ENCODE results near the gene KLF15.

The KLF15 gene

DNA sequence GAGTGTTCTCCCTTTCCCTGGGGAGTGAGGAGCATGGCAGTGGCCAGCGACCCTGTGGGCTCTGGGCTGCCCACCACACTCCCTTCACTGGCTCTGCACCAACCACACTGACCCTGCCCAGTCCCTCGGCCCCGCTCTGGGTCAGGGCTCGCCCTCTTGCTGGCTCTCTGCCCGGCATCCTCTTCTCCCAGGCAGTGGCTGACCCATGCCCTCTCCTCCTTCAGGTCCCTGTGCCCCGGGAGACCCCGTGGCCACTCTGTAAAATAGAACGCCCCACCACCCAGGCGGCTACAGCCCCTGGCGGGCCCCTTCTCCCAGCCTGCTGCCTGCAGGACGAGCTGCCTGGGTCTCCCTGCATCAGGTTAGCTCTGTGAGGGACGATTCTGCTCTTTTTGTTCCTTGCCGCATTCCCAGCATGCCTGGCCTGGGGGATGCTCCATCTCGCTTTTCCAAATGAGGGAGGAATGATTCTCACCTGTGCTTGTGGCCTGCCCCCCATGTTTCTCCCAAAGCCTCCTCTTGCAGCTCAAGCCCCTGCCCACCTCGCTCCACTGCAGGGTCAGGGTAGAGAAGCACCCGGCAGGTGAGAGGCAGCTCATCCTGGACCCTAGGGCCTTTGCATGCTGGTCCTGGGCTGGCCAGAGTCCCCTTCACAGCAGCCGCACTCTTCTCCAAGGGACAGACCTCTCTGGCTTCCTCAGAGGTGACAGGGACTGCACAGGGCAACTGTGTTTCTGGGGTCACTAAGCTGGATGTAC is 23.0 kb upstream of the KLF15 start:
- H3K4me3 Mint-ChIP-seq = no peak overlapping the region
- H3K27me3 Mint-ChIP-seq (ENCODE audit: low read depth, poor library complexity) = peaks cover 16% of the 10 kb centered on the region
- no peaks in the 10 kb centered on the region for H3K36me3 Mint-ChIP-seq (ENCODE audit: low read depth)

DNA sequence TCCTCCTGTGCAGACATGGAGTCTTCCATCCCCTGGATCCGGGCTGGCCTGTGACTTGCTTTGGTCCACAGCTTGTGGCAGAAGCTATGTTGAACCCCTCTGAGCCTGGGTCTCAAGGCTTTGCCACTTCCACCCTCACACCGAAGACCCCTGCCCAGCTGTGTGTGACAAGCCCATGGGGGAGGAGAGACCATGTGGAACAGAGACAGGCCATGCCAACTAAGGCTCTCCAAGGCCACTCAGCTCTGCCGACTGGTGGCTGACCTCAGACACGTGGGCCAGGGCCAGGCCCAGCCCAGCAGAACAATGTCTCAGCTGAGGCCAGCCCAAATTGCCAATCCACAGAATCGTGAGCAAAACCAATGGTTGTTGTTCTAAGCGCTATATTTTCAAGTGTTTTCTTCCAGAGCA is 21.1 kb upstream of the KLF15 start:
- peaks cover 10% of the 10 kb centered on the region for H3K27me3 Mint-ChIP-seq (ENCODE audit: low read depth, poor library complexity)
- no peak overlapping the region for H3K27ac Mint-ChIP-seq
- peaks cover 7% of the 10 kb centered on the region for H3K9me3 Mint-ChIP-seq
- TF ChIP-seq, protein P1, sequence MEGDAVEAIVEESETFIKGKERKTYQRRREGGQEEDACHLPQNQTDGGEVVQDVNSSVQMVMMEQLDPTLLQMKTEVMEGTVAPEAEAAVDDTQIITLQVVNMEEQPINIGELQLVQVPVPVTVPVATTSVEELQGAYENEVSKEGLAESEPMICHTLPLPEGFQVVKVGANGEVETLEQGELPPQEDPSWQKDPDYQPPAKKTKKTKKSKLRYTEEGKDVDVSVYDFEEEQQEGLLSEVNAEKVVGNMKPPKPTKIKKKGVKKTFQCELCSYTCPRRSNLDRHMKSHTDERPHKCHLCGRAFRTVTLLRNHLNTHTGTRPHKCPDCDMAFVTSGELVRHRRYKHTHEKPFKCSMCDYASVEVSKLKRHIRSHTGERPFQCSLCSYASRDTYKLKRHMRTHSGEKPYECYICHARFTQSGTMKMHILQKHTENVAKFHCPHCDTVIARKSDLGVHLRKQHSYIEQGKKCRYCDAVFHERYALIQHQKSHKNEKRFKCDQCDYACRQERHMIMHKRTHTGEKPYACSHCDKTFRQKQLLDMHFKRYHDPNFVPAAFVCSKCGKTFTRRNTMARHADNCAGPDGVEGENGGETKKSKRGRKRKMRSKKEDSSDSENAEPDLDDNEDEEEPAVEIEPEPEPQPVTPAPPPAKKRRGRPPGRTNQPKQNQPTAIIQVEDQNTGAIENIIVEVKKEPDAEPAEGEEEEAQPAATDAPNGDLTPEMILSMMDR (IDR thresholded peaks at IDR 0.05) = no peak
- H3K4me1 Mint-ChIP-seq = peaks cover 32% of the 10 kb centered on the region
- DNase-seq = no peak
- no peak overlapping the region for H3K4me3 Mint-ChIP-seq
- H3K36me3 Mint-ChIP-seq (ENCODE audit: low read depth) = no peaks in the 10 kb centered on the region

More for the DNA sequence above, 23.0 kb upstream of the KLF15 start:
- H3K4me1 Mint-ChIP-seq = peaks cover 15% of the 10 kb centered on the region
- H3K9me3 Mint-ChIP-seq = peaks cover 20% of the 10 kb centered on the region
- DNase-seq = no peak
- TF ChIP-seq, protein P1 (IDR thresholded peaks at IDR 0.05) = no peak
- no peak overlapping the region for H3K27ac Mint-ChIP-seq

DNA sequence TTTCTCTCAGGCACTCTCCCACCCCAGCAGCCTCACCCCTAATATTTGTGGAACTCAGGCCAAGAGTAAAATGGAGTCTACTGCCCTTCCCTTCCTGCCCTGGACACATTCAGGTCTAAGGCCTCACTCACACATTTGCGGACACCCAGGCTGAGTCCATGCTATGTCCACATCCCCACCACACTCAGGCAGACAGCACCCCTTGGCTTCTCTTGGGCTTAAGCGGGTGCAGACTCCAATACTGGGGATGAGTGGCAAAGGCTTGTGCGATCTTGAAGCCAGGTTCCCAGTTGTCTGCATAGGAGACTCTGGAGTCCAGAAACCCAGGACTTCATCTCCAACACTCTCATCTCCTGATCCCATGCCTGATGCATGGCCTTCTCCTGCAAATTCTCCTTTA is 20.0 kb upstream of the KLF15 start:
- Mint-ChIP-seq H3K4me3 (no peak overlapping the region), H3K27ac (no peak overlapping the region), H3K27me3 (ENCODE audit: low read depth, poor library complexity) (peaks cover 10% of the 10 kb centered on the region), H3K36me3 (ENCODE audit: low read depth) (no peaks in the 10 kb centered on the region), H3K4me1 (peaks cover 40% of the 10 kb centered on the region), H3K9me3 (no peaks in the 10 kb centered on the region)
- TF ChIP-seq, protein P1 (IDR thresholded peaks at IDR 0.05) = no peak
- no peak for DNase-seq

DNA sequence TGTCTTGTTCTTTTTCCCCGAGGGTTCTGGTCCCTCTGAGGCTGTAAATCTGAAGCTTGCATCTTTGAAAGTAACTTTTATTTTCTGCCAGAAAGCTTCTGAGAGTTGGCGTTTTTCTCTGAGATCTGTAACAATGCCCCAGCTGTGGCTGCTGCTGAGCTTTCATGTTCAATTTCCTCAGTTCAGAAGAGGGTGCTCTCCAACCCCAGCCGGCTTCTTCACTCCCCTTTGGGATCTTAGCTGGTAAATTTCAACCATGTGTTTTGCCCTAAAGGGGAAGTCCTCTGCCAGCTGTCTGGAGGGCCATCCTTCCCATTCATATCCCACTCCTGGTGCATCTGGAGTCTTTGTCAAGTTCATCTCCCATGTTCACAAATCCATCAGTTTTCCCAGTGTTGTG is 19.2 kb upstream of the KLF15 start:
- Mint-ChIP-seq H3K4me3 (no peak overlapping the region), H3K27me3 (ENCODE audit: low read depth, poor library complexity) (peaks cover 15% of the 10 kb centered on the region), H3K9me3 (no peaks in the 10 kb centered on the region), H3K4me1 (peaks cover 40% of the 10 kb centered on the region), H3K27ac (no peak overlapping the region), H3K36me3 (ENCODE audit: low read depth) (no peaks in the 10 kb centered on the region)
- DNase-seq = no peak
- TF ChIP-seq, protein P1 (IDR thresholded peaks at IDR 0.05) = no peak

DNA sequence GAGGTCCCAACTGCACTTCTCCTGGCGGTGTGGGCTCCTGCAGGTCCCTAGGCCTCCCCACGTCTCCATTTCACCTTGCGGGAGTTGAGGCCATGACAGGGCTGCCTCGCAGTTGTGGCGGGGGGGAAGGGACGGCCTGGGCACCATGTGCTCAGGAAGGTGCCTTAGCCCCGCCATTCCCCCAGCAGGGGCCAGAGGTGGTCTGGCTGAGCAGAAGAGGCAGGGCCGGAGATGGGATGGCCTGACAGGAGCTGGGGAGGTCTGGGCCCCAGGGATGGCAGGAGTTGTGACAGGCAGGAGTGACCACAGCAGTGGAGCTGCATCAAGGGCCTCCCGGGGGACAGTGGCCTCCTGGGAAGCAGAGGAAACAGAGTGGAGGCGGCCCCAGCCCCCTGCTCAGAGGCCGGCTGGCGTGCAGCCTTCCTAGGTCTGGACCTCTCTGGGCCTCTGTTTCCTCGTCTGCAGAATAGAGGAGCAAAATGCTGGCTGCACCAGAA is 18.7 kb upstream of the KLF15 start:
- Mint-ChIP-seq H3K27ac (no peak overlapping the region), H3K4me1 (peaks cover 40% of the 10 kb centered on the region), H3K4me3 (no peak overlapping the region), H3K36me3 (ENCODE audit: low read depth) (no peaks in the 10 kb centered on the region), H3K27me3 (ENCODE audit: low read depth, poor library complexity) (peaks cover 15% of the 10 kb centered on the region), H3K9me3 (no peaks in the 10 kb centered on the region)
- TF ChIP-seq, protein P1 (IDR thresholded peaks at IDR 0.05) = no peak
- DNase-seq = no peak

Data from nephron progenitor cell (in vitro differentiated cells).